PC-3 (cell line): ENCODE measurements around the gene PDPN. TPM values are rescaled to one million over a fixed set of nuclear protein-coding genes. Genes with fewer than 3 reads are reported as not detected.
A peak's percentile ranks its signal among the peaks of the same experiment; 100 is the strongest.

ENCODE experiments used
- ATAC-seq: fragments of 200-7000 bp; cut with Tn5 transposase; 2 replicates; pipeline ENCODE4 v1.9.1; 2020; ENCODE audit warnings: mild to moderate bottlenecking, moderate library complexity
- BruUV-seq: library from RNA; stranded (reverse); fragments of 400-500 nt; replicated peaks from 2 replicates; lab custom pipeline; 2021; lab: Mats Ljungman, UMichigan
- CTCF ChIA-PET: fragments of 300-600 bp; sonication (Branson Sonifier 250); formaldehyde crosslinking; loops from one replicate; lab custom pipeline; 2022; ENCODE audit warnings: antibody characterized with exemption; lab: Charles Lee
- POLR2A ChIA-PET: fragments of 300-600 bp; sonication (Branson Sonifier 250); formaldehyde crosslinking; loops from one replicate; lab custom pipeline; 2022; ENCODE audit warnings: antibody characterized with exemption; ENCODE audit not compliant: unreplicated experiment; lab: Charles Lee
- DNase-seq: peaks from one replicate; pipeline ENCODE4 v3.0.0-alpha.2; 2015
- H2AFZ ChIP-seq: fragments of 300-600 bp; sonication (generic); 2 replicates; pipeline ENCODE4 v1.6.0; 2016; ENCODE audit warnings: antibody characterized with exemption, low read length
- H3F3A ChIP-seq: fragments of 300-600 bp; sonication (generic); one replicate; pipeline ENCODE4 v1.6.0; 2017; ENCODE audit warnings: antibody characterized with exemption, low read length, control low read depth, mild to moderate bottlenecking; ENCODE audit not compliant: unreplicated experiment
- H3K27ac ChIP-seq: fragments of 300-600 bp; sonication (generic); 2 replicates; pipeline ENCODE4 v1.5.1; 2016; ENCODE audit warnings: mild to moderate bottlenecking, low read length
- H3K27me3 ChIP-seq: fragments of 300-600 bp; sonication (generic); 2 replicates; pipeline ENCODE4 v1.6.1; 2016; ENCODE audit warnings: low read length, mixed read lengths
- H3K36me3 ChIP-seq: fragments of 300-600 bp; sonication (generic); 2 replicates; pipeline ENCODE4 v1.6.1; 2016; ENCODE audit warnings: low read depth, mixed run types, low read length, mixed read lengths
- H3K4me1 ChIP-seq: fragments of 300-600 bp; sonication (generic); 2 replicates; pipeline ENCODE4 v1.5.1; 2016; ENCODE audit warnings: low read length; ENCODE audit not compliant: insufficient read depth
- H3K4me2 ChIP-seq: fragments of 300-600 bp; sonication (generic); 2 replicates; pipeline ENCODE4 v1.6.0; 2016; ENCODE audit warnings: low read length
- H3K4me3 ChIP-seq: fragments of 300-600 bp; sonication (generic); 2 replicates; pipeline ENCODE4 v1.5.1; 2016; ENCODE audit warnings: mild to moderate bottlenecking, low read length, mixed read lengths
- H3K79me2 ChIP-seq: fragments of 300-600 bp; sonication (generic); 2 replicates; pipeline ENCODE4 v1.6.1; 2017; ENCODE audit warnings: low read length, mixed read lengths
- H3K9ac ChIP-seq: fragments of 300-600 bp; sonication (generic); 2 replicates; pipeline ENCODE4 v1.6.0; 2016; ENCODE audit warnings: mild to moderate bottlenecking, low read length
- H3K9me2 ChIP-seq: fragments of 300-600 bp; sonication (generic); replicated peaks from 2 replicates; pipeline ENCODE4 v1.6.1; 2016; ENCODE audit warnings: mixed run types, low read length, mixed read lengths
- H3K9me3 ChIP-seq: fragments of 300-600 bp; sonication (generic); 2 replicates; pipeline ENCODE4 v1.6.1; 2016; ENCODE audit warnings: low read length, mixed read lengths
- H4K20me1 ChIP-seq: fragments of 300-600 bp; sonication (generic); 2 replicates; pipeline ENCODE4 v1.6.1; 2016; ENCODE audit warnings: low read length, mixed read lengths
- CTCF ChIP-seq: fragments of 300-600 bp; sonication (generic); conservative IDR thresholded peaks from 2 replicates; pipeline ENCODE4 v1.5.1; 2017; ENCODE audit warnings: antibody characterized with exemption, low read depth, mild to moderate bottlenecking, low read length
- EZH2 ChIP-seq: fragments of 300-600 bp; sonication (generic); IDR thresholded peaks from one replicate; pipeline ENCODE4 v1.6.1; 2017; ENCODE audit warnings: antibody characterized with exemption, mild to moderate bottlenecking, low read length; ENCODE audit not compliant: unreplicated experiment
- EZH2phosphoT487 ChIP-seq: fragments of 300-600 bp; sonication (generic); IDR thresholded peaks from 2 replicates; pipeline ENCODE4 v1.6.1; 2018; ENCODE audit warnings: mild to moderate bottlenecking, antibody characterized with exemption, low read length, borderline replicate concordance
- intact Hi-C: fragments of 100-400 bp; cut with micrococcal nuclease; formaldehyde crosslinking; loops from 2 replicates; pipeline ENCODE4 v1.9.0; 2023
- total RNA-seq: library from RNA; depleted of rRNA; stranded (reverse); fragments of >200 nt; gene quantifications from 2 replicates; pipeline ENCODE4 v1.2.3, GENCODE V29; 2014

PDPN gene
- total RNA-seq, 1 experiment from 2014 or later: 0.47 TPM

DNA sequence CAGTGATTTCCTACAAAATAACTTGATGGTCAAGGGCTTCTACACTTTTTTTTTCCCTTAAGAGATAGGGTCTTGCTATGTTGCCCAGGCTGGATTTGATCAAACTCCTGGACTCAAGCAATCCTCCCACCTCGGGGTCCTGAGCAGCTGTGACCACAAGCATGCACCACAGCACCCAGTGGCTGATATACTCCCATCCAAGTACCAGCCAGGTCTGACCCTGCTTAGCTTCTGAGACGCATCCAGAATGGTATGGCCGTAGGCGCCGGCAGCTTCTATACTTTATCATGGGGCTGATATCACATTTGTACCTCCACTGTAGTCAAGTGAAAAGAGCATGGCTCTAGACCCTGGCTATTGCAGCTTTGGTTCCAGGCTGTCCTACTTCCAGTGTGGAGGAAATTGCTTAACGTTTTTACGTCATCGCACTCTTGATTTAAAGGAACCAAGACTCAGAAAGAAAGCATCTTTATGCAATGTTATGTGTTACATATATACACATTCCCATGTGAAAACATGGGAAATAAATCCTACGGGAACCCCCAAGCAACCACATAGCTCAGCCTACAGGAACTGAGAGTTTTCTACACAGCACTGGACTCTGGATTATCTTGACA, 39.5 kb downstream of the PDPN start:
- ATAC-seq: no peak

GRCh38 chr1:13624526-13624925, 40.9 kb downstream of the PDPN start:
- no peak overlapping the region for H2AFZ ChIP-seq
- no peak overlapping the region for H3K4me2 ChIP-seq
- H4K20me1 ChIP-seq: no peaks in the 10 kb centered on the region
- no peaks in the 10 kb centered on the region for H3F3A ChIP-seq
- H3K9me3 ChIP-seq: no peaks in the 10 kb centered on the region
- POLR2A ChIA-PET: no interaction called here
- H3K9ac ChIP-seq: no peak overlapping the region
- ATAC-seq (no peak), DNase-seq (no peak)
- no peaks in the 10 kb centered on the region for H3K27me3 ChIP-seq
- BruUV-seq: no TSS peak
- no peak overlapping the region for H3K4me3 ChIP-seq
- H3K79me2 ChIP-seq: no peaks in the 10 kb centered on the region
- H3K9me2 ChIP-seq: no peaks in the 10 kb centered on the region
- no peaks in the 10 kb centered on the region for H3K36me3 ChIP-seq
- no peak overlapping the region for H3K27ac ChIP-seq
- intact Hi-C loops: no loop called here
- peaks cover 17% of the 10 kb centered on the region for H3K4me1 ChIP-seq
- CTCF ChIA-PET: no interaction called here
- TF ChIP-seq CTCF (no peak), EZH2phosphoT487 (no peak), EZH2 (no peak)

More for the DNA sequence above, 39.5 kb downstream of the PDPN start:
- ChIA-PET CTCF (no interaction called here), POLR2A (no interaction called here)
- Histone ChIP-seq H3F3A (no peaks in the 10 kb centered on the region), H4K20me1 (no peaks in the 10 kb centered on the region), H3K4me1 (peaks cover 5% of the 10 kb centered on the region), H3K36me3 (no peaks in the 10 kb centered on the region), H2AFZ (no peak overlapping the region), H3K9ac (no peak overlapping the region), H3K79me2 (no peaks in the 10 kb centered on the region), H3K9me3 (no peaks in the 10 kb centered on the region), H3K9me2 (no peaks in the 10 kb centered on the region), H3K27ac (no peak overlapping the region), H3K4me2 (no peak overlapping the region), H3K27me3 (no peaks in the 10 kb centered on the region), H3K4me3 (no peak overlapping the region)
- intact Hi-C loops: no loop called here
- TF ChIP-seq EZH2phosphoT487 (no peak), CTCF (no peak), EZH2 (no peak)
- BruUV-seq: no TSS peak
- no peak for DNase-seq

DNA sequence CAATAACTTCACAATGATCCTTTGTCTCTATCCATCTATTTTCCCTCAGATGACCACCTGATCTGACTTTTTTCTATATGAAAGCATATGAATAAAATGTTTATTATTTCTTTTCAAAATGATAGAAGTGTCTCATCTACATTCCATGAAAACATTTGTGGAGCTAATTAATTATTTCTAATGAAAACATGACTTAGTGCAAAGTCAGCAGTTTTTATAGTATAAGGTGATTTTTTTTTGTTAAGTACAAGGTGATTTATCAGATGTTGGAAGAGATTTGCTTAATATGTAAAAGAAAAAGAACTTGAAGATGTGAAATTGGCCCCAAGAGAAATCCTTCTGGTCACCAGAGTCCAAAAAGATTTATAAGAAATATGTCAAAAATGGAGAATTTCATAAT, 43.5 kb downstream of the PDPN start:
- ChIA-PET POLR2A (no interaction called here), CTCF (no interaction called here)
- H3K27ac ChIP-seq: peak overlapping the region; percentile 92
- DNase-seq (no peak), ATAC-seq (no peak)
- no peak overlapping the region for H2AFZ ChIP-seq
- no TSS peak for BruUV-seq
- H4K20me1 ChIP-seq: no peaks in the 10 kb centered on the region
- H3K9ac ChIP-seq: no peak overlapping the region
- H3K9me2 ChIP-seq: no peaks in the 10 kb centered on the region
- H3K4me2 ChIP-seq: no peak overlapping the region
- H3K79me2 ChIP-seq: no peaks in the 10 kb centered on the region
- no peak overlapping the region for H3K4me3 ChIP-seq
- H3K9me3 ChIP-seq: no peaks in the 10 kb centered on the region
- H3K27me3 ChIP-seq: no peaks in the 10 kb centered on the region
- TF ChIP-seq EZH2phosphoT487 (no peak), CTCF (no peak), EZH2 (no peak)
- H3K36me3 ChIP-seq: no peaks in the 10 kb centered on the region
- intact Hi-C loops: no loop called here
- peaks cover 19% of the 10 kb centered on the region for H3K4me1 ChIP-seq
- no peaks in the 10 kb centered on the region for H3F3A ChIP-seq
